Type B pancreatic cell (in vitro differentiated cells): ENCODE data around the gene SURF2. TPM values are rescaled to one million over a fixed set of nuclear protein-coding genes. Genes with fewer than 3 reads are reported as not detected.
"Not testable (repeated sequence)": the region's sequence is repeated elsewhere in the genome, so short reads cannot be mapped to it uniquely, and the experiment has no call there.

ENCODE experiments used
- DNase-seq: peaks from one replicate; pipeline ENCODE4 v3.0.0; 2021; ENCODE audit warnings: mixed read lengths; ENCODE audit not compliant: unreplicated experiment; ENCODE audit errors: extremely low spot score
- H3K27ac Mint-ChIP-seq: 2 replicates; pipeline ENCODE4 v1.8.0; 2021; ENCODE audit warnings: mild to moderate bottlenecking, mixed read lengths
- H3K27me3 Mint-ChIP-seq: 2 replicates; pipeline ENCODE4 v1.8.0; 2021; ENCODE audit warnings: mixed read lengths
- H3K36me3 Mint-ChIP-seq: 2 replicates; pipeline ENCODE4 v1.8.0; 2021; ENCODE audit warnings: mixed read lengths
- H3K4me1 Mint-ChIP-seq: one replicate; pipeline ENCODE4 v1.8.0; 2021; ENCODE audit warnings: mixed read lengths; ENCODE audit not compliant: unreplicated experiment
- H3K4me3 Mint-ChIP-seq: 2 replicates; pipeline ENCODE4 v1.8.0; 2021; ENCODE audit warnings: mild to moderate bottlenecking, mixed read lengths
- H3K9me3 Mint-ChIP-seq: 2 replicates; pipeline ENCODE4 v1.8.0; 2021; ENCODE audit warnings: mixed read lengths
- CTCF ChIP-seq: fragments of 200-600 bp; sonication (generic); conservative IDR thresholded peaks from 2 replicates; pipeline ENCODE4 v1.5.0; 2021; ENCODE audit warnings: antibody characterized with exemption, mild to moderate bottlenecking
- long read RNA-seq: library from polyadenylated mRNA; unstranded; transcript quantifications from one replicate; pipeline ENCODE4 v2.0.0, GENCODE V29; 2020
- total RNA-seq: library from RNA; stranded (reverse); gene quantifications from 2 replicates; pipeline ENCODE4 v1.2.1, GENCODE V29; 2021; ENCODE audit warnings: low replicate concordance

SURF2 gene
- total RNA-seq, result 21.3 and 23.5 TPM in 2 replicates
- long read RNA-seq, transcript SURF2-201 (6 exons, 842 nt), result major isoform, 12 of 18 reads
- long read RNA-seq, partial matches to known transcripts, result 0 of 18 reads
- long read RNA-seq, other reads (novel, unspliced or antisense), result 6 of 18 reads

DNA sequence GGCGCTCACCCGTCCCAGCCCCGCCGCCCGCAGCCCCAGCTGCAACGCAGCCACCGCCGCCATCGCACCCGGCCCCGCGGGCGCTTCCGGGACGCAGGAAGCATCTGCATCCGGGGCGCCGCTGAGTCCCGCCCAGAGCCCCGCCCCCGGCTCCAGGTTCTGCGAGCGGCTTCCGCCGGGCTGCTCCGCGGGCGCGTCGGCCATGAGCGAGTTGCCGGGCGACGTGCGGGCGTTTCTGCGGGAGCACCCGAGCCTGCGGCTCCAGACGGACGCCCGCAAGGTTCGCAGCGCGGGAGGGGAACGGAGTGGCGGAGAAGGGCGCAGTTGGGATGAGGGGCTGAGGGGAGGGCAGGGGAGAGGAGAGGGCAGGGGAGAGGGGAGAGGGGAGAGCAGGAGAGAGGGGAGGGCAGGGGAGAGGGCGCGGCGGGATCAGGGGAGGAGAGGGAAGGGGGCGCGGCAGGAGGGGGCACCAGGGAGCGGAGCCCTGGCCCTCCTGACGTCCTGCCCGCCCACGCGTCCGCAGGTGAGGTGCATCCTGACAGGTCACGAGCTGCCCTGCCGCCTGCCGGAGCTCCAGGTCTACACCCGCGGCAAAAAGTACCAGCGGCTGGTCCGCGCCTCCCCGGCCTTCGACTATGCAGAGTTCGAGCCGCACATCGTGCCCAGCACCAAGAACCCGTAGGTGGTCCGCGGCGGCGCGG is at the start of gene SURF2, which contains the start of gene SURF1:
SURF2 (plus strand) TSS at position 160 of the 701 bp plus-strand sequence; CDS start at position 203, 43 bp downstream.
SURF1 (minus strand) TSS at position 97 of the 701 bp plus-strand sequence; CDS start at position 63, 34 bp downstream.
- peak within 1 kb of the TSS; percentile 93 for H3K4me3 Mint-ChIP-seq
- H3K27ac Mint-ChIP-seq, result peak within 1 kb of the TSS; percentile 89
- peaks cover 10% of the 10 kb centered on the region for H3K4me1 Mint-ChIP-seq
- peak; percentile 24 for TF ChIP-seq CTCF
- no peaks in the 10 kb centered on the region for H3K9me3 Mint-ChIP-seq
- peaks cover 7% of the 10 kb centered on the region for H3K36me3 Mint-ChIP-seq
- H3K27me3 Mint-ChIP-seq, result no peaks in the 10 kb centered on the region
- DNase-seq, result peak; percentile 86

DNA sequence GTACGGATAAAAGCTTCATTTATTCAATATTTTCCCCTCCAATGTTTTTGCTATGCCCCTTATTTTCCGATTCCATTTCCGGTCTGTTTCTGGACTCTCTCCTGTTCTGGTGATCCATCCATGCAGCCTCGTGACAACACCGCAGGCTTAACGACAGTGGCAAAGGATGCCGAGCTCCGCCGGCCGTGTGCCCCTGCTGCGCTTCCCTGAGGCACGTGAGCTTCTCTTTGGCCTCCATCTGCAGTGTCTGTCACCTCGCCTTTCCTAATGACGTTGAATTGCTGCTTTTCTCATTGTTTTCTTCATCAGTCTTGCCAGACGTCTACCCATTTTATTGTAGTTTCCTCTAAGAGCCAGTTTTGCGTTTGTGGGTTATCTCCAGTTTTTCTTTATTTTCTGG is 49.0 kb upstream of the SURF2 start:
- Mint-ChIP-seq H3K4me3 (no peak overlapping the region), H3K9me3 (peaks cover 9% of the 10 kb centered on the region), H3K27me3 (peaks cover 16% of the 10 kb centered on the region), H3K4me1 (no peaks in the 10 kb centered on the region), H3K36me3 (no peaks in the 10 kb centered on the region), H3K27ac (no peak overlapping the region)
- no peak for TF ChIP-seq CTCF
- DNase-seq, result peak; percentile 48

DNA sequence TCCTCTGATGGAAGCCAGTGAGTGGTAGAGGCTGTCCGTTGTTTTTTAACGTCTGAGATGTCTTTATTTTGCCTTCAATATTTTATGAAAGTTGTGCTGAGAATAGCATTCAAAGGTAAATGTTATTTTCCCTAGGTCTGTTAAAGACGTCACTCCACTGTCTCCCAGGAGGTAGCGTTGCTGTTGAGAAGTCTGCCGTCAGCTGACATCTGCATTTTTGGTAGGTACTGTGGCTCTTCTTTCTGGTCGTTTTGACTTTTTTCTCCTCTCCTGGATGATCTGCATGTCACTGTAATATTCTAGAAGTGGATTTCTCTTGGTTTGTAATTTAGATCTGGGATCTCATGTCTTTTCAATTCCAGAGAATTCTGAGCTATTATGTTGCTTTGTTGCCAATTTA is 46.7 kb upstream of the SURF2 start:
- Mint-ChIP-seq H3K36me3 (no peaks in the 10 kb centered on the region), H3K27ac (no peak overlapping the region), H3K4me1 (no peaks in the 10 kb centered on the region), H3K9me3 (peaks cover 9% of the 10 kb centered on the region), H3K27me3 (peaks cover 12% of the 10 kb centered on the region), H3K4me3 (no peak overlapping the region)
- TF ChIP-seq CTCF, result no peak
- DNase-seq, result no peak

DNA sequence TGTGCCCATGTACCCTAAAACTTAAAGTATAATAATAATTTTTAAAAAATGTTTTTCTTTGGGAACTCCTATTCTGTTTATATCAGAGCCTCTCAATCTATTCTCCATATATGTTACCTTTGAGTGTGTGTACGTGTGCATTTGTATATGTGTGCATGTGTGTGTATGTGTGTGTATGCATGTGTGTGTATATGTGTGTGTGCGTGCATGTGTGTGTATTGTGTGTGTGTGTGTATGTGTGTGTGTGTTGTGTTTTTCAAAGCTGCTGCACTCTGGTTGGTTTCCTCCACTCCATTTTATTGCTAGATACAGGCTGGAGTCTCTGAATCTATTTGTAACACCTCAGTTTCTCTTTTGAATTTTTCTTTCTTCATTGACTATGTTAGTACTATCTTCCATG is 40.4 kb upstream of the SURF2 start:
- no peak for DNase-seq

DNA sequence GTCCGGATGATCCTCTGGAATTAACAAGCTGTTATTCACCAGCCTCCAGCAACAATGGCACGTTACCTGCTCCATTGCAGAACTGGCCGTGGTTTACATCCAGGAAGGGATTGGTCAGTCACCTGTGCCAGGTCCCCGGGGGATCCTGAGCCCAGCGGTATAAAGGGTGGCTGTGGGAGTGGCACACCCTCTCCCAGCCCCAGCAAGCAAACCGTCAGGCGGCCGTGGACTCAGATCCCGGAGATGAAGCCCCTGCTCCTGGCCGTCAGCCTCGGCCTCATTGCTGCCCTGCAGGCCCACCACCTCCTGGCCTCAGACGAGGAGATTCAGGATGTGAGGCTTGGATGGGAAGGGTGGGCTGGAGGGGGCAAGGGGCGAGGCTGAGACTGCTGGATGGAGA is 38.8 kb upstream of the SURF2 start:
- DNase-seq, H3K4me3 Mint-ChIP-seq, H3K4me1 Mint-ChIP-seq, H3K9me3 Mint-ChIP-seq, H3K27me3 Mint-ChIP-seq, H3K27ac Mint-ChIP-seq, H3K36me3 Mint-ChIP-seq: not testable (repeated sequence)

More for the DNA sequence above, 40.4 kb upstream of the SURF2 start:
- no peak overlapping the region for H3K4me3 Mint-ChIP-seq
- peaks cover 9% of the 10 kb centered on the region for H3K27me3 Mint-ChIP-seq
- no peaks in the 10 kb centered on the region for H3K36me3 Mint-ChIP-seq
- H3K27ac Mint-ChIP-seq, result no peak overlapping the region
- H3K9me3 Mint-ChIP-seq, result no peaks in the 10 kb centered on the region
- no peak for TF ChIP-seq CTCF
- H3K4me1 Mint-ChIP-seq, result no peaks in the 10 kb centered on the region

DNA sequence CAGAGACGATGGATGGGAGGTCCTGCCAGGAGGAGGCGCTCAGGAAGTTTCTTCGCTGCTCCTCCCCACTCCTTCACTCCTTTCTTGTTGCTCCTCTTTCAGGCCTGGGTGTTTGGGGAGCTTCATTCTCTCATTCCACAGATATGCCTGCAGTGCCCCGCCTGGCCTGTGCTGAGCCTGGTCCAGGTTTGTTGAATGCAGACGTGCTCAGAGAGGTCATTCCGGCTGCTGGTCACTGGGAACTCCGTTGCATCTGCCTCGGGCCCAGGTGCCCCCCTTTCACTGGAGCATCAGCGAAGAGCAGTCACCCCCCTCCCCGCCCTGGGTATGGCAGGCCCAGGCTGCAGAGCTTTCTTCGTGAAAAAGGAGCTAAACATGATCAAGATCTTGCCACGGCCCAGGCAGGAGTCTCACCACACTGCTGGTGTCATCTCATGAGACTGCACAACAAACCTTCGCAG is 35.9 kb upstream of the SURF2 start:
- no peaks in the 10 kb centered on the region for H3K4me1 Mint-ChIP-seq
- peaks cover 9% of the 10 kb centered on the region for H3K27me3 Mint-ChIP-seq
- H3K9me3 Mint-ChIP-seq, result peaks cover 5% of the 10 kb centered on the region
- no peak overlapping the region for H3K4me3 Mint-ChIP-seq
- no peak overlapping the region for H3K27ac Mint-ChIP-seq
- no peaks in the 10 kb centered on the region for H3K36me3 Mint-ChIP-seq
- TF ChIP-seq CTCF, result no peak
- DNase-seq, result no peak
